Lower lobe of right lung (tissue), 2 donors: ENCODE measurements around the gene DMD. TPM values are rescaled to one million over a fixed set of nuclear protein-coding genes. Genes with fewer than 3 reads are reported as not detected.

ENCODE experiments used
- ATAC-seq, 2 donors: fragments of 200-7000 bp; cut with Tn5 transposase; one replicate each; pipeline ENCODE4 v1.9.1; 2020 to 2022; ENCODE audit warnings: mild to moderate bottlenecking in 2 of 2, moderate library complexity in 2 of 2
- DNase-seq: peaks from one replicate; pipeline ENCODE4 v3.0.0-alpha.2; 2020
- H3K27ac ChIP-seq: fragments of 200-600 bp; one replicate; pipeline ENCODE4 v1.8.0; 2022
- H3K27me3 ChIP-seq: fragments of 200-600 bp; one replicate; pipeline ENCODE4 v1.8.0; 2022; ENCODE audit warnings: low read depth
- H3K36me3 ChIP-seq: fragments of 200-600 bp; one replicate; pipeline ENCODE4 v1.8.0; 2022; ENCODE audit warnings: mild to moderate bottlenecking
- H3K4me1 ChIP-seq: fragments of 200-600 bp; one replicate; pipeline ENCODE4 v1.8.0; 2022
- H3K4me3 ChIP-seq: fragments of 200-600 bp; one replicate; pipeline ENCODE4 v1.8.0; 2022; ENCODE audit warnings: mild to moderate bottlenecking
- H3K9me3 ChIP-seq: fragments of 200-600 bp; one replicate; pipeline ENCODE4 v1.8.0; 2022
- intact Hi-C: fragments of 100-400 bp; cut with DNase I; formaldehyde crosslinking; loops from one replicate; pipeline ENCODE4 v1.11.0; 2022
- total RNA-seq: library from RNA; stranded (reverse); fragmentation: NEBNext Ultra II Directional; extraction: Animal tissue kit (Norgen Biotek cat#: 25700); gene quantifications from one replicate; pipeline ENCODE4 v1.2.1, GENCODE V29; 2021
- TF ChIP-seq, protein P1 (sequence below): fragments of 200-600 bp; IDR thresholded peaks from one replicate; pipeline ENCODE4 v1.8.0; 2022; ENCODE audit warnings: antibody characterized with exemption, mild to moderate bottlenecking
- donor health status: DM: no; HTN: yes; CAD: no; lungs with severe emphysema.

DMD gene
- total RNA-seq, 1 donor from 2014 or later: 29.4 TPM

- intact Hi-C loops: no loop called here
- DNase-seq (no peak), ATAC-seq (no peak)
- Histone ChIP-seq H3K4me3 (no peak overlapping the region), H3K27ac (no peak overlapping the region), H3K36me3 (no peaks in the 10 kb centered on the region), H3K9me3 (no peaks in the 10 kb centered on the region), H3K27me3 (no peaks in the 10 kb centered on the region), H3K4me1 (no peaks in the 10 kb centered on the region)
- TF ChIP-seq, protein P1, sequence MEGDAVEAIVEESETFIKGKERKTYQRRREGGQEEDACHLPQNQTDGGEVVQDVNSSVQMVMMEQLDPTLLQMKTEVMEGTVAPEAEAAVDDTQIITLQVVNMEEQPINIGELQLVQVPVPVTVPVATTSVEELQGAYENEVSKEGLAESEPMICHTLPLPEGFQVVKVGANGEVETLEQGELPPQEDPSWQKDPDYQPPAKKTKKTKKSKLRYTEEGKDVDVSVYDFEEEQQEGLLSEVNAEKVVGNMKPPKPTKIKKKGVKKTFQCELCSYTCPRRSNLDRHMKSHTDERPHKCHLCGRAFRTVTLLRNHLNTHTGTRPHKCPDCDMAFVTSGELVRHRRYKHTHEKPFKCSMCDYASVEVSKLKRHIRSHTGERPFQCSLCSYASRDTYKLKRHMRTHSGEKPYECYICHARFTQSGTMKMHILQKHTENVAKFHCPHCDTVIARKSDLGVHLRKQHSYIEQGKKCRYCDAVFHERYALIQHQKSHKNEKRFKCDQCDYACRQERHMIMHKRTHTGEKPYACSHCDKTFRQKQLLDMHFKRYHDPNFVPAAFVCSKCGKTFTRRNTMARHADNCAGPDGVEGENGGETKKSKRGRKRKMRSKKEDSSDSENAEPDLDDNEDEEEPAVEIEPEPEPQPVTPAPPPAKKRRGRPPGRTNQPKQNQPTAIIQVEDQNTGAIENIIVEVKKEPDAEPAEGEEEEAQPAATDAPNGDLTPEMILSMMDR: no peak
These were observed 1892.5 kb downstream of the DMD start for GRCh38 chrX:31318866-31319265.

GRCh38 chrX:31316340-31316991 lies 1894.9 kb downstream of the DMD start:
- ATAC-seq (no peak), DNase-seq (no peak)
- TF ChIP-seq, protein P1: no peak
- Histone ChIP-seq H3K4me3 (no peak overlapping the region), H3K36me3 (no peaks in the 10 kb centered on the region), H3K9me3 (no peaks in the 10 kb centered on the region), H3K4me1 (no peaks in the 10 kb centered on the region), H3K27me3 (no peaks in the 10 kb centered on the region), H3K27ac (no peak overlapping the region)
- intact Hi-C loops: no loop called here

DNA sequence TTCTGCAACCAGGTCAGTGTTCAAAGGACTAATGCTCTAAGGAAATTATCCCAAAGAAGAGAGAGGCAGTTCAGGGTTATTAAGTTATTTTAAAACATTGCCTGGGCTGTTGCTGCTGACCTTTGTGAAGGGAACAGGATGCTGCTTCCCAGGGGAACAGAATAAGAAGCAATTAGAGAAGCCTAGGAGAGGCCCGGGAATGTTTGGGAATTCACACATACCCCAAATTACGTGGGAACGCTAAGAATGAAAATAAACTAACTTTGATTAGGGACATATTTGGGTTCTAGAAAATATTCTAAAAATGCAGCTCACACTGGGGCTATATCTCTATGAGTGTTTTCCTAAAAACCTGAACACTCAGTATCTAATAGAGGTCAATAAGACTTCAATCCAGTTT lies 1896.4 kb downstream of the DMD start:
- DNase-seq (no peak), ATAC-seq (no peak)
- no peaks in the 10 kb centered on the region for H3K36me3 ChIP-seq
- no peak overlapping the region for H3K4me3 ChIP-seq
- TF ChIP-seq, protein P1: no peak
- no peaks in the 10 kb centered on the region for H3K27me3 ChIP-seq
- H3K9me3 ChIP-seq: no peaks in the 10 kb centered on the region
- H3K27ac ChIP-seq: no peak overlapping the region
- H3K4me1 ChIP-seq: no peaks in the 10 kb centered on the region
- intact Hi-C loops: no loop called here

- Histone ChIP-seq H3K4me1 (no peaks in the 10 kb centered on the region), H3K4me3 (no peak overlapping the region), H3K9me3 (no peaks in the 10 kb centered on the region), H3K27me3 (no peaks in the 10 kb centered on the region), H3K36me3 (no peaks in the 10 kb centered on the region), H3K27ac (no peak overlapping the region)
- TF ChIP-seq, protein P1: no peak
- intact Hi-C loops: no loop called here
- no peak for ATAC-seq
- no peak for DNase-seq
These were observed 1903.4 kb downstream of the DMD start for GRCh38 chrX:31307952-31308351.

DNA sequence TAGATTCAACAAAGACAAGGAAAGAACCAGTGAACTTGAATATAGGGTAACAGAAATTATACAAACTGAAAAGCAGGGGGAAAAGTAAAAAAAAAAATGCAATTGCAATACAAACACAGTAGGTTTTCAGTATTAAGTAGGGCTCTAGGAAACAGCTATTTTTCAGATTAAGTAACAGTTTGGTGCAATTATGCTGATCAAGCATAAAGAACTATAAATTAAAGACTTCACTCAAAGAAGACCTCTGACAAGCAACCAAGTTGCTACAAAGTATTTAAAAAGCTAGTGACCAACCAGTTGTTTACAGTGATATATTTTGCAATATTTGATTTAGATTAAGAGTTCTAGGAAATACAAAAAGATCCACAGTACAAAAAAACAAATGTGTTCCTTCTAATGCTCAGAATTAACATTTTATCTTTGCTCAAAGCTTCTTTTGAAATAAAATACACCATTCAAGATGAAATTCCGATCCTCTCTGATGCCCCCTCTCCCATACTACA lies 1908.7 kb downstream of the DMD start:
- H3K36me3 ChIP-seq: no peaks in the 10 kb centered on the region
- ATAC-seq: no peak
- TF ChIP-seq, protein P1: no peak
- H3K27me3 ChIP-seq: no peaks in the 10 kb centered on the region
- DNase-seq: no peak
- no peaks in the 10 kb centered on the region for H3K9me3 ChIP-seq
- H3K4me1 ChIP-seq: no peaks in the 10 kb centered on the region
- intact Hi-C loops: no loop called here
- no peak overlapping the region for H3K4me3 ChIP-seq
- no peak overlapping the region for H3K27ac ChIP-seq
